Measurements from ENCODE around the gene CNTNAP2.
"Not testable (repeated sequence)": the region's sequence is repeated elsewhere in the genome, so short reads cannot be mapped to it uniquely, and the experiment has no call there.

Gene CNTNAP2

DNA sequence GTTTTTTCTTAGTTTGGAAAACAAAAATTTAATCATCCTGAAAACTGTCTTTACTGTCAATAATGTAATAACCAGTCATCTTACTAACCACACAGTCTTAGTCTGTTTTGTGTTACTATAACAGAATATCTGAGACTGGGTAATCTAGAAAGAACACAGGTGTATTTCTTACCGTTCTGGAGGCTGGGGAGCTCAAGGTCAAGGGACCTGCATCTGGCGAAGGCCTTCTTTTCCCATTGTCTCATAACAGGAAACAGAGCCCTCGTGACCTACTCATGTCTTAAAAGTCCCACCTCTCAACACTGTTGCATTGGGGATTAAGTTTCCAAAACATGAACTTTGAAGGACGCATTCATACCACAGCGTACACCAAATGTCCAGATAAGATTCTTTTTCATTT is 932.3 kb downstream of the CNTNAP2 start:
- no peak for DNase-seq

DNA sequence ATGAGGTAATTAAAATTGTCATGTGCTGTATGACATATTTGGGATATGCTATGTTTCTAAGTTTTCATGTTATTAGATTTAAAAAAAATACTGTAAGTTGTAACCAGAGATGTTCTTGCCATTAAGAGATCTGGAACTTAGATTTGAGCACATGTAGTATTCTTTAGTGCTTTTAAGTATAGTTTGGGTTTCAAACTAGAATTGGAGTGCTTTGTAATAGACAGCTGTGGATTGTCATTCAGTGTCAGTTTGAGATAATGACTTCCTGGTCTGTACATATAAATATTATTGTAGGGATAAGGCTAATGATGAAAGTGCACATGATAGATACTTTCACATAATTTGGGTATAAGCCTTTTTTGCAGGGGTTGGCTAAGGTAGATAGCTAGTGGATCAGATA is 936.2 kb downstream of the CNTNAP2 start:
- no peak for DNase-seq

- DNase-seq = no peak
Measured at GRCh38 chr7:147053746-147054145, 937.1 kb downstream of the CNTNAP2 start.

- no peak for DNase-seq
Measured at GRCh38 chr7:147060070-147060469, 943.5 kb downstream of the CNTNAP2 start.

DNA sequence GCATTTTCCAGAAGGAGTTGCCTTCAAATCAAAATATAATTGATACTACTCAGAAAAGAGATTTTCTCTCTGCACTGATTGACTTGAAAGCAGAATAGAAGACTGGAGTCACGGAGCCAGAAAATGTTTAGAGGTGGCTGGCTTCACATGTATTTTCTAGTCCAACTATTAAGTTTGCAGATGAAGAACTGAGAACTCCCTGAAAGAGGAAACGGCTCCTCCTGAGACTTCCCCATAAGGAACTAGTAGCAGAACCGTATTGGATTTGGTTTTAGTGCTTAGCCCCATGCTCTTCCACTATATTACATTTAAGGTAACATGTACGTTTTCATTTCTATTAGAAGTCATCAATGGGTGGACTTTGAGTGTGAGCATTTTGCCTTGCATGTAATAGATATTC is 946.3 kb downstream of the CNTNAP2 start:
- no peak for DNase-seq

GRCh38 chr7:147068842-147069241 is 952.2 kb downstream of the CNTNAP2 start:
- DNase-seq = no peak

DNA sequence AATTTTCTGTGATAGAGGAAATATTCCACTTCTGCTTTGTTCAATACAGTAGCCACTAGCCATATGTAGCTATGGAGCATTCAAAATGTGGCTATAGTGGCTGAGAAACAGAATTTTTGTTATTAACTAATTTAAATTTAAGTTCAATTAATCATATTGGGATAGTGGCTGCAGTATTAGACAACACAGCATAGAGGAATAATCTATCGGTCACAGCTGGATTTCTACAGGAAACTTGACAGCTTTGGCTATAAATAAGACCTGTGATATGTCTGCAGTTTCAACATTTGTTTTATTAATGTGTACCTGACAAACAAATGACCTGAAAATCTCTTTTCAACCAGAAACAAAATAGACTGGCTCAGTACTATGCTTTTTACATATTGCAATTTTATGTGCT is 953.2 kb downstream of the CNTNAP2 start:
- DNase-seq = no peak

GRCh38 chr7:147070886-147071285 is 954.3 kb downstream of the CNTNAP2 start:
- no peak for DNase-seq

DNA sequence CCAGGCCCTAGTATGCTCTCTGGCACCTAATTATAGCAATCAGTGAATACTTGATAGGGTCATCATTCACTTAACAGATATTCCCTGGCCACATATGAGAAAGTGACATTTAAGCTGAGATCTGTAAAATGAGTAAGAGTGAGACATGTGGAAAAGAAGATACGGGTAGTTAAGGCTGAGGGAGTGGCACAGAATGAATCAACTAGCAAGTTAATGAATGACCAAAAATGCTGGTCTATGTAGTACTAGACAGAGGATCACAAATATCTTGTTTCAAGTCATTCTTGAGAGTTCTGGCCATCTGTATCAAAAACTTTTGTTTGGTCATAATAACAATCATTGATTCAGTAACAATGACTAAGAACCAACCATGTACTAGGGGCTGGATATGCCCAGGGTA is 954.9 kb downstream of the CNTNAP2 start:
- DNase-seq = no peak

DNA sequence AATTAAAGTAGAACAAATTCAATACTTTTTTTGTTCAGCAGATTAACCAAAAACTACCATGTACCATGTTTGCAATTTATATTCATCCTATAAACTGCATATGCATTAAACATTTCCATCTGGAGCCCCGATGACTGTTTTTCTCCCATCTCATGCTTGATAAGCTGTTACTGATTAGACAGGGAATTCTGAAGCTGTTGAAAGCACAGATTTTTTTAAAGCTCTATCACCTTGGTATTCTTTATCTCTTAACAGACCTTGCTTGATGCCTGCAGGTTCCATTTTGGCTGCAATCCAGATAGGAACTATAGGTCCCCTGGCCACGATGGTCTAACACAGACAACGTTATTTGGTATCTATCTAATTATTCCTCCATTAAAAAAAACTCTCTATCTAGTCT is 961.7 kb downstream of the CNTNAP2 start:
- DNase-seq = no peak

- no peak for DNase-seq
Measured at GRCh38 chr7:147079083-147079482, 962.5 kb downstream of the CNTNAP2 start.

DNA sequence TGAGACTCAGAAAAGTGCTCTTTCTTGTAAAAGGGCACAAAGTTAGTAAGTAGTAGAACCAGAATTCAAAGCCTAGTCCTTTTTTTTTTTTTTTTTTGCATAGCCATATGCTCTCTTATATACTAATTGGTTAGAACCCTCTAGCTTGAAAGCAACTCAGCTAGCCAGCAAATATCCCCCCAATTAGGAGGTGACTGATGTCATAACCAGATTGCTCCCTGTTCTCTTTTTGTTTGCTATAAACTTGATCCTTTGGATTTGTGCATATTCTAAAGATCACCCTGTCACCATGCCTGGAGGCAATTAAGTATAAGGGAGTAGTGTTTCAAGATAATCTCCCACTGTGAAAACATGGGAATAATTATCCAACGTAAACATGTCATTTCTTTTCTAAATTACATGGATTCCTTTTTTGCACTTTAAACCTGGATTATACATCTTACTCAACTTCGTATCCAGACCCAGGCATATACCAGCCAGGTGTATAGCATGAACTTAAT is 963.4 kb downstream of the CNTNAP2 start:
- DNase-seq = no peak

DNA sequence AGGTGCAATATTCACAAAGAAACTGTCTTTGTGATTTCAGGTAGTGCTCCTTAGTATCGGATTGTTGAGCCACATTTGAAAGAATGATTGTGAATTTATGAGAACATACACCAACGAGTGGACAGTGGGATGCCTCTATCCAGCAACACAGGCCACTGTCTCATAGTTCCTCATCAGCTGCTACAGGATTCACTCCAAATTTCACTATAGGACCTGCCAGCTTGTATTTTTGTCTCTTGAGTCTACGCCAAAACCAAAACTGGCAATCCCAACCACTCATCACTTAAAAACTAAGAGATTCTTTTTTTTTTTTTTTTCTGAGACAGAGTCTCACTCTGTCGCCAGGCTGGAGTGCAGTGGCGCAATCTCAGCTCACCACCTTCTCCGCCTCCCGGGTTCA is 964.5 kb downstream of the CNTNAP2 start:
- no peak for DNase-seq

GRCh38 chr7:147089051-147089461 is 972.5 kb downstream of the CNTNAP2 start:
- no peak for DNase-seq

DNA sequence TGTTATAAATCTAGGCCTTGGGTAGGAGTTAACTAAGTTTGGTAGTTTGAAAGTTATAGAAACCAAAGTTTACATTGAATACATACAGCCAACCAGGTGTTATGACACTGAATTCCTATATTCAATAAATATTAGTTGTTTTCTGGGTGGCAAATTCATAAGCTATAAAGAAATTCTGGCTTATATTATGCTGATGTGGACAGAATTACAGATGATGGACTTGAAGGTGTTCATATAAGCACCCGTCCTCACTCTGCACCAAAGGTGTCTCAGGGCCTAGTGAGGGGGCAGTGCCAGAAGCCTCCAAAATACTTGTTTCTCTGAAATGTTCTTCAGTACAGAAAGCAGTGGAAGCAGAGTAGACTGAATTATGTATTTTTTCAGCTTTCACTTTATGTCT is 973.0 kb downstream of the CNTNAP2 start:
- no peak for DNase-seq

DNA sequence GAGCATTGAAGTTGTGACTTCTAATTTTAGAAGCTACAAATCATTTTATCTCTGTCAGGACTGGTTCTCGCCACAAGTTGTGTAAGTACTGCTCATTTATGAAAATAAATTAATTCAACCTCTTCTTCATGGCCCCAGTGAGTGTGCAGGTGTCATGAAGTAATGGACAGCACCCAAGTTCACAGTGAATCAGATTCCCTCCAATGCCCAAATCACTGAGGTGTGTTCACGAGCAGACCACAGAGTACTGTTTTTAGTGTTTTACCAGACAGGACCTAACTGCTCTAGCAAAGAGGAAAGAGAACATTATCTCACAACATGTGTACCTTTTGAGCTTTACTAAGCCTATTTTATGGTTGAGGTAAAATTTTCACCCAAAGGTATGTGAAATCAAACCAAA is 980.0 kb downstream of the CNTNAP2 start:
- no peak for DNase-seq

DNA sequence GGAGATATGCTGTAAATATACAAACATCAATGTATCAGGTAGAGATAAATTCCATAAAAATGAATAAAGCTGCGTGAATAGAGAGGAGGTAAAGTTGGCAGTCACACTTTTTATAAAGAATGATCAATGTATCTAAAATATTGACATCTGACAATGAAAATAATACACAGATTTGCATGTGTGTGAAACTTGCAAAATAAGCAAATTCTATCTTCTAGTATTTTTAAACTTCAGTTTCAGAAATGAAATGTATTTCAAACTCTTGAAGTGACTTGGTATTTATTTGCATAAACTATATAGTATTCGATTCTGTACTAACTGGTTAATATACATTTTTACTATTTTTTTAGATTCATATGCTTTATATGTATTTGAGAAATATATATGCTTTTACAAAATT is 986.6 kb downstream of the CNTNAP2 start:
- no peak for DNase-seq

- DNase-seq = no peak
Measured at GRCh38 chr7:147106746-147107145, 990.1 kb downstream of the CNTNAP2 start.

- DNase-seq = not testable (repeated sequence)
Measured at GRCh38 chr7:147114525-147114924, 997.9 kb downstream of the CNTNAP2 start.

- no peak for DNase-seq
Measured at GRCh38 chr7:147136352-147136751, 1019.8 kb downstream of the CNTNAP2 start.

- DNase-seq = no peak
Measured at GRCh38 chr7:147145194-147145593, 1028.6 kb downstream of the CNTNAP2 start.

- no peak for DNase-seq
Measured at GRCh38 chr7:147146169-147146568, 1029.6 kb downstream of the CNTNAP2 start.

GRCh38 chr7:147151661-147152060 is 1035.1 kb downstream of the CNTNAP2 start:
- no peak for DNase-seq

- no peak for DNase-seq
Measured at GRCh38 chr7:147153571-147153970, 1037.0 kb downstream of the CNTNAP2 start.

DNA sequence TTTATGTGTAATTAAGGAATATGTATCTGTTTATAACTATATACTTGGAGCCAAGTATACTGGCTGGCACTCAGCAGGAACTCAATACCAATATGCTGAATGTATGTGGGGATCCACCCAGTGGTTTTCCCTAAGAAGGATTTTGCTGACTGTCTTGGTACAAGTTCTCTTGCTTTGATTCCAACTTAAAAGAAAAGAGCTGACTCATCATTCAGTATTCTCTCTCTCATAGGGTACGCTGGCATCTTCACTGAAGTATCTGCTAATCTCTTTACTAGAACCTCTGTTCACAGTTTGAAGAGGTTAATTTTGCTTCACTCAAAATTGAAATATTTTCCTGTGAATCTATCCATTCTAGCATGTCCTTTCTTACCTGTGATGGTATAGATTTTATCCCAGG is 1044.8 kb downstream of the CNTNAP2 start:
- DNase-seq = no peak

Data from NCI-H510A (cell line).